ENCODE results near the gene ADGRV1.

DNA sequence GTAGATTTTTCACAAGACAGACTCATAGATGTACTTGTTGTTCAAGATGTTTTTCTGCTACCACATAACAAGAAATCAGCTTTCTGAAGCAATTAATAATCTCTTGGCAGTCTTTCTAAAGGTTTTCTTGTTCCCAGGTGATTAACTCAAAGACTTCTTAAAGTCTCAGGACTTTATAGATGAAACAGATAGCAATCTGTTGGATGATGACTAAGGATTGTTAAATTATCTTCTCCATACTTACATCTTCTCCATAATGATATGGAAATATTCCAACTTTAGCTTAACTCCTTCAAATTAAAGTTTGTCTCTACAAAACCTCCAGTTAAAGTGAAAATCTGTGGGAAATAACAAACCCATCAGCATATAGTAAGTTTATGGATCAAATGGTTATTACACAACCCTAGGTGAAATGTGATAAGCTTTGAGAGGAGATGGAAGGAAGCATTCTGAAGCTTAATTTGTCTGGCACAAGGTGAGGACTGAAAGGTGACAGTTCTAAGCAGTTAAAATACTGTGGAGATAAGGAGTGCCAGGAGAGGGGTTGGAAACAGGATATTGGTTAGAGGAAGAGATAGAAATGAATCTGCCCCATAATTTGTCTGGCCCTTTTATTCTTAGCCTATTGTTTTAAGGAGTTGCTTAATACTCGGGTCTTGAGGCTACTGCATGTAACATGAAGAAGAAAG is 326.7 kb downstream of the ADGRV1 start:
- TF ChIP-seq, protein P1, sequence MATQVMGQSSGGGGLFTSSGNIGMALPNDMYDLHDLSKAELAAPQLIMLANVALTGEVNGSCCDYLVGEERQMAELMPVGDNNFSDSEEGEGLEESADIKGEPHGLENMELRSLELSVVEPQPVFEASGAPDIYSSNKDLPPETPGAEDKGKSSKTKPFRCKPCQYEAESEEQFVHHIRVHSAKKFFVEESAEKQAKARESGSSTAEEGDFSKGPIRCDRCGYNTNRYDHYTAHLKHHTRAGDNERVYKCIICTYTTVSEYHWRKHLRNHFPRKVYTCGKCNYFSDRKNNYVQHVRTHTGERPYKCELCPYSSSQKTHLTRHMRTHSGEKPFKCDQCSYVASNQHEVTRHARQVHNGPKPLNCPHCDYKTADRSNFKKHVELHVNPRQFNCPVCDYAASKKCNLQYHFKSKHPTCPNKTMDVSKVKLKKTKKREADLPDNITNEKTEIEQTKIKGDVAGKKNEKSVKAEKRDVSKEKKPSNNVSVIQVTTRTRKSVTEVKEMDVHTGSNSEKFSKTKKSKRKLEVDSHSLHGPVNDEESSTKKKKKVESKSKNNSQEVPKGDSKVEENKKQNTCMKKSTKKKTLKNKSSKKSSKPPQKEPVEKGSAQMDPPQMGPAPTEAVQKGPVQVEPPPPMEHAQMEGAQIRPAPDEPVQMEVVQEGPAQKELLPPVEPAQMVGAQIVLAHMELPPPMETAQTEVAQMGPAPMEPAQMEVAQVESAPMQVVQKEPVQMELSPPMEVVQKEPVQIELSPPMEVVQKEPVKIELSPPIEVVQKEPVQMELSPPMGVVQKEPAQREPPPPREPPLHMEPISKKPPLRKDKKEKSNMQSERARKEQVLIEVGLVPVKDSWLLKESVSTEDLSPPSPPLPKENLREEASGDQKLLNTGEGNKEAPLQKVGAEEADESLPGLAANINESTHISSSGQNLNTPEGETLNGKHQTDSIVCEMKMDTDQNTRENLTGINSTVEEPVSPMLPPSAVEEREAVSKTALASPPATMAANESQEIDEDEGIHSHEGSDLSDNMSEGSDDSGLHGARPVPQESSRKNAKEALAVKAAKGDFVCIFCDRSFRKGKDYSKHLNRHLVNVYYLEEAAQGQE (IDR thresholded peaks at IDR 0.05; ENCODE audit: insufficient read depth in 1 of 2, low read depth in 2 of 2, low read length in 2 of 2) = no peak
- no peak for TF ChIP-seq TAF1 (IDR thresholded peaks at IDR 0.05; ENCODE audit: borderline replicate concordance, insufficient read depth, low read length)
- TF ChIP-seq SIN3A (IDR thresholded peaks at IDR 0.05; ENCODE audit: borderline replicate concordance, insufficient read depth, low read length) = no peak
- no peak for TF ChIP-seq POLR2AphosphoS5 (IDR thresholded peaks at IDR 0.05; ENCODE audit: low read depth, low read length)
- TF ChIP-seq FOXP2 (optimal IDR thresholded peaks at IDR 0.05; ENCODE audit: borderline replicate concordance, extremely low read depth, extremely low read length, insufficient read depth) = no peak

All from PFSK-1 (cell line).